HG03108 (cell line): ENCODE results near the gene EXOC4.
A peak's percentile ranks its signal among the peaks of the same experiment; 100 is the strongest.

ENCODE experiments used
- ATAC-seq: cut with Tn5 transposase; IDR thresholded peaks from one replicate; pipeline ENCODE4 v1.9.1; 2021; ENCODE audit warnings: moderate library complexity; ENCODE audit not compliant: unreplicated experiment

The EXOC4 gene

DNA sequence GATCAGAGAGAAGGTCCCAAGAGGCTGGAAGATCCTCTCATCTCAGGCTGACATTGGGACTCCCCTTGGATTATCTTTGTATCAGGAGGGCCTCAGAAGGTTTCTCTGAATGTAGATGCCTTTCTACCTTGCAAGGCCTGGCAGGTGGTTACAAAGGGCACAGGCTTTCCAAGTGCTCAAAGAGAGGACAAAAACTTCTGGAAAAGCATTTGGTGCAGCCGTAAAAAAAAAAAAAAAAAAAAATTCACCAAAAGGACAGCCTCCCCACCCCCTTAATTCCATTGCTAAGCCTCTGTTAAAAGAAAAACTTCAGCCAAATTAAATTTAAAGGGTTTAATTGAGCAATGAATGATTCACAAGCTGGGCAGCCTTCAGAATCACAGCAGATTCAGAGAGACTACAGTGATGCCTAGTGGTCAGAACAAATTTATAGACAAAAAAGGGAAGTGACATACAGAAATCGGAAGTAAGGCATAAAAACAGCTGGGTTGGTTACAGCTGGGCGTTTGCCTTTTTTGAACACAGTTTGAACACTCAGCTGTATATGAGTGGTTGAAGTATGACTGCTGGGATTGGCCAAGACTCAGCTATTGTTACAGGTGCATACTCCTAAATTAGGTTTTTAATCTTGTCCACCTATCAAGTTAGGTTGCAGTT is 831.7 kb downstream of the EXOC4 start:
- peak; percentile 61 for ATAC-seq

DNA sequence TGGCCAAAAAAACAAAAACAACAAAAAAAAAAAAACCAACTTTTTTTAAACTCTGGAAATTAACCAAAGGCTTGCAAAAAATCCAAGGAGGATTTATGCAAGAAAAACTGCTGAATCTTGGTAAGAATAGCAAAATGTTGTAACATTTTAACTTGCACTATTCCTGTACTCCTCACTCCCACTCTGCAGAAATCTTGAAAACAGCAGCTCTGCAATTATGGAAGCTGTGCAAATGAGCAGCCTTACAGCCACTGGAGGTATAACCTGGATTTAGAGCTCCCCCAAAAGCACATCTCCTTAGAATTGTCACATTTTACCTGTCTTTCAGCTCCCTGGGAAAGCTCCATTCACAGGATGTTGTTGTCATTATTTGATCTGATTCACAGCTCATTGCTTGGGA is 832.4 kb downstream of the EXOC4 start:
- ATAC-seq: no peak

DNA sequence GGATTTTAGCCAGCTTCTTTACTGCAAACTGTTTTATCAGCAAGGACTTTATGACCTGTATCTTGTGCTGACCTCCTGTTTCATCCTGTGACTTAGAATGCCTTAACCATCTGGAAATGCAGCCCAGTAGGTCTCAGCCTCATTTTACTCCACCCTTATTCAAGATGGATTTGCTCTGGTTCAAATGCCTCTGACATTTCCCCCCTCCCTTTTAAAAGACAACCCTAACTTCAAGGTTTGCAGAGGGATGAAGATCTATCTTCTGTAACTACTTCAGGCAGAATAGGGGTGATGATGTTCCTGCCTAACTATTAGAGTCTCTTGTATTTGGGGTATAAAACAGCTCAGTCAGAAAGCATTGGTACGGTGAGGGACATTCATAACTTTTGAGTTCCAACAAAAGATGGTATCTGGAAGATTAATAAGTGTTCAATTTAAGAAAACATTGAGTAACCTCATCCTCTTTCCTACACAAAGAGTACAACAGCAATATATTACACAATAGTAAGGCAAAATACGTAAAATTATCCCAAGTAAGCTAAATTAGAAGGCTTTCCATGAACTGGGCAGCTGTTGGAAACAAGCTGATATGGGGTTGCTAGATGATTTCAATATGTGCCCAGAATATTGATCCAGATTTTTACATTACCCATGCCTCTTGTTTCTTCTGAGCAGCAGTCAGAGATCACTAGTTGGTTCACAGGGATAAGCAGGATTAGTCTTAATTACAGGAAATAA is 834.3 kb downstream of the EXOC4 start:
- ATAC-seq: no peak

DNA sequence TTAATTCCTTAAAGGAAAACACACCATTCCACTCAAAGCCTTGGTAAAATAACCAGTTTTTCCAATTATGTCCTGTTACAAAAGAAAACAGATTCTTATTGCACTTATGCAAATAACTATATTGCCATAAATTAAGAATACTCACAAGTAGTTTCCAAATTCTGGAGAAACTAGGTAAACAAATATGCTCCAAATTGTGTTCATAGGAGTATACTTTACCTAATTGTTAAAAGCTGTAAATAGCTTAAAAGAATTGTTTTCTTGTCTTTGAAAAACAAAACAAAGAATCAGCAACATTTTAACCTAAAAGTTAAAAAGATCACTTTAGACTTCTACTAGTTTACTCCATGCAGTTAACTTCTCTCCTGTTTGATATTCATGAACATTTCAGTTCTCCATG is 835.3 kb downstream of the EXOC4 start:
- ATAC-seq: no peak

DNA sequence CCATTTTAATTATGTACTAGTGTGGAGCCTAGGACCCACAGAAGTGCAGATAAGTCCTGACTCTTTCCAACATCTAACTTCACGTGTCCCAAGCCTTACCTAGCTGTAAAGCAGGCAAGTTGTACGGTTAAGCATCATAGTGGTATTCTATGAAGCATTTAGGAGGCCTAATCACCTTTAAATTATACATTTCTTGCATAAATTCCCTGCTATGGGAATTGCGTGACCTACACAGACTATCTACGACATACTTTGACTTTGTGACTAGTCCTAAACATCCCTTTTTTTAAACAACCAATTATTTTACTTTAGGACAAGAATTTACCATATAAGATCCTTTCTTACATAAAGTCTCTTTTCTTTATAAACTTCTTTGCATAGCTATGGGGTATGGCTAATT is 836.6 kb downstream of the EXOC4 start:
- no peak for ATAC-seq

DNA sequence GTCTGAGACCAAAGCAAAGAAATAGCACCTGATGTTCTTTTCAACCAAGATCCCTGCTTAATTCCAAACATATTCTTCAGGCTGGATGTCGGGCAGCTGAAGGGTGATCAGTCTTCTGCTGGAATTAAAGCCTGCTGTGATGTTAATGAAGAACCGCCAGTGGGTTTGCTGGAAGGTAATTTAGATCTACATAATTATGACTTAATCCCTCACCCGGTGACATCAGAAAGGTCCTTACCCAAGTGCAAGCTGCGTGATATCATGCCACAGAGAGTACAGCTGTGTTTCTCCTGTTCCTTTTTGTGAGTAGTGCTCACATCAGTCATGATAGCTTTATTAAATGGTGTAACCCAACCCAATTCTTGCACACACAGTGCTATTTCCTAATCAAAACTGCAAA is 845.2 kb downstream of the EXOC4 start:
- ATAC-seq: no peak

DNA sequence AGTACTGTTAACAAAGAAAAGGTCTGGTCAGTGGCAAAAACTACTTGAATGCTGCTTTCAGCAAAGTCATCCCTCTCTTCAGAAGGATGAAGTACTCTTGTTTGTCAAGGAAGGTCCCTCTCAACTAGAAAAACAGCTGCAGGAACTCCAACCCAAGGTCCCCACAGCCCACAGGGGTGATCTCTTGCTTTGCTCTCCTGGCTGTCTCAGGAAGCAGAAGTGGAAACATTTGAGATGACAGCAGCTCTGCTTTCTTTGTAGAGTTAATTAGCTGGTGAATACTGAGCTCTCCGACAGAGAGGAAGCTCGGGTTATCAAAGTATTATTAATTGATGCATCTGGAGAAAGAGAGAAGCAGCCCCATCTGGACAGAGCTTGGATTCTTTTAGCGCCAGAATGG is 848.8 kb downstream of the EXOC4 start:
- no peak for ATAC-seq

DNA sequence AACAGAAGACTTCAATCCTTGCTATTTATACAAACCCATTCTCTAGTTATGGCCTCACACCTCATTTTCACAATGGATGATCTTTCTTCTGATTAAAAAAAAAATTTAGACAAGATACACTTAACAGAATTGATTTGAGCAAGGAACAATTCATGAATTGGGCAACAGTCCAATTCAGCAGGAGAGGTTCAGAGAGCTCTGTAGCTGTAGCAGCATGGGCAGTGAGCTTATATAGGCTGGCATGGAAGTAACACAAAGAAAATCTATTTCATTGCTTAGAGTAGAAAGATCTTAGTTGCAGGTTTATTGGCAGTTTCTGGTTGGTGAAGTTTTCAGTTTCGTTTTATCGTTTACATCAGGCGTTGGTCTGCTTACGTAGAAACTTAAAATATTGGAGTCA is 851.3 kb downstream of the EXOC4 start:
- no peak for ATAC-seq

DNA sequence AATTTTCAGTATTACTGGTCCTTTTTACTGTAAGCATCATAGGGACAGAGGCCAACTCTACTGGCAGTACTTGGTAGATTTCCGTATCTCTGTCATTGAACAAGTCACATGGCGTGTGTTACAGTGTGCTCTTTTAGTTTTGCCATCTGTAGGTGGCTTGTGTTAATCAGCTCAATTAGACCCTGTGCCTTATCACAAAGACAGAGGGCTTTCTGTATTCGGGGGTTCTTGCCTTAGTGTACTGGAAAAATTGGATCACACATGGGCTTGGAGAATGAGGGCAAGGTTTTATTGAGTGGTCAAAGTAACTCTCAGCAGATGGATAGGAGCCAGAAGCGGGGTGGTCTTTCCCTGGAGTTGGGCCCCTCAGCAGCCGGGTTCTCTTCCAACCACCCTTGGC is 853.0 kb downstream of the EXOC4 start:
- no peak for ATAC-seq

DNA sequence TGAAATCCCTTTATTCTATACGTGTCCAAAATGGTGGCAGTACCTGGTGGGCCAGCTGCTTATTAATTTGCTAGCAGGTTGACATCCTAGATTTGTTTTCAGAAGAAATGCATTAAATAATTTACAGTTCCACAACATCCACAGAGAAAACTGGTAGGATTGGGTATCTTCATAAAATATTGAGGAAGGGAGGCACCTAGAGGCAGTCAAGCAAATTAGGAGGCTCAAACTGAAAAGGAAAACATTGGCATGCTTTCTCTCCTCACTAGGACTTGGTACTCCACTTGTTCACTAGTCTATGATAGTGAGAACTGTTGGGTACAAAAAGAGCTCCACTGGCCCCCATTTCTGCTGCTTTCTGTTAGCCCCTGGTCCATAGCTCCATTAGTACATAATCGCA is 855.9 kb downstream of the EXOC4 start:
- ATAC-seq: no peak

DNA sequence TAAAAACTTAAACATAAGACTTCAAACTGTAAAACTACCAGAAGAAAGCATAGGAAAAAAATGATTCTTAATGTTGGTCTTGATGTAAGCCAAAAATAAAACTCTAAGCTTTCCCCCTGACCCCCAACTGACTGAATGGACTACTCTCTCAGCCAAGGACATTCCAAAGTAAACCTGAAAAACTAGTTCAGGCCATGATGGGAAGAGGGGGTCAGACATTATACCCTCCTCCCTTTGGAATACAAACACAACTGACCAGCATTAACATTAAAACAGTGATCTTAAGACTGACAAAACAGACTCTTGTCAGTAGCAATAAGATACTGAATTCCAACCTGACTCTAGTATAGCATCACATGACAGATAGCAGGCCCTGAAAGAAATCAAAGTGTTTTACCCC is 860.8 kb downstream of the EXOC4 start:
- ATAC-seq: no peak

DNA sequence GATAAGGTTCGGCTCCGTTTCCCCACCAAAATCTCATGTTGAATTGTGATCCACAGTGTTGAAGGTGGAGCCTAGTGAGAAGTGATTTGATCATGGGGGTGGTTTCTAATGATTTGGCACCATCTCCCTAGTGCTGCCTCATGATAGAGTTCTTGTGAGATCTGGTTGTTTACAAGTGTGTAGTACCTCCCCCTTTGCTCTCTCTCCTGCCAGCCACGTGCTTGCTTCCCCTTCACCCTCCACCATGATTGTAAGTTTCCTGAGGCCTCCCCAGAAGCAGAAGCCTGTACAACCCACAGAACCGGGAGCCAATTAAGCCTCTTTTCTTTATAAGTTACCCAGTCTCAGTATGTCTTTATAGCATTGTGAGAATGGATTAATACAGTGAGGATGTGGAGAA is 862.1 kb downstream of the EXOC4 start:
- no peak for ATAC-seq
